ENCODE data around the gene ARID1B.

The ARID1B gene

GRCh38 chr6:156809446-156810178, 32.4 kb downstream of the ARID1B start:
- Histone ChIP-seq H3K27ac (no peak overlapping the region), H3K27me3 (no peaks in the 10 kb centered on the region), H3K4me1 (ENCODE audit: control insufficient read depth in 1 of 2, insufficient read depth in 1 of 2, low read depth in 1 of 2, low read length in 1 of 2) (peaks cover 17 to 28% of the 10 kb centered on the region in 2 experiments), H3K9me3 (no peaks in the 10 kb centered on the region), H3K4me3 (ENCODE audit: low read depth in 1 of 2, low read length in 1 of 2) (no peak overlapping the region), H3K36me3 (no peaks in the 10 kb centered on the region)
- TF ChIP-seq CTCF (IDR thresholded peaks at IDR 0.05): no peak

- Histone ChIP-seq H3K9me3 (no peaks in the 10 kb centered on the region), H3K4me1 (ENCODE audit: control insufficient read depth in 1 of 2, insufficient read depth in 1 of 2, low read depth in 1 of 2, low read length in 1 of 2) (peaks cover 5 to 15% of the 10 kb centered on the region in 2 experiments), H3K27me3 (no peaks in the 10 kb centered on the region), H3K36me3 (no peaks in the 10 kb centered on the region), H3K27ac (no peak overlapping the region), H3K4me3 (ENCODE audit: low read depth in 1 of 2, low read length in 1 of 2) (no peak overlapping the region)
- no peak for TF ChIP-seq CTCF (IDR thresholded peaks at IDR 0.05)
Measured at GRCh38 chr6:156814036-156814581, 36.9 kb downstream of the ARID1B start.

GRCh38 chr6:156816505-156816904, 39.3 kb downstream of the ARID1B start:
- no peak overlapping the region for H3K27ac ChIP-seq
- no peaks in the 10 kb centered on the region for H3K27me3 ChIP-seq
- H3K36me3 ChIP-seq: no peaks in the 10 kb centered on the region
- no peaks in the 10 kb centered on the region for H3K9me3 ChIP-seq
- peaks cover 4 to 12% of the 10 kb centered on the region in 2 experiments for H3K4me1 ChIP-seq (ENCODE audit: control insufficient read depth in 1 of 2, insufficient read depth in 1 of 2, low read depth in 1 of 2, low read length in 1 of 2)
- TF ChIP-seq CTCF (IDR thresholded peaks at IDR 0.05): no peak
- H3K4me3 ChIP-seq (ENCODE audit: low read depth in 1 of 2, low read length in 1 of 2): no peak overlapping the region

GRCh38 chr6:156820089-156820798, 43.1 kb downstream of the ARID1B start:
- Histone ChIP-seq H3K36me3 (peaks cover 7% of the 10 kb centered on the region), H3K4me3 (ENCODE audit: low read depth in 1 of 2, low read length in 1 of 2) (no peak overlapping the region), H3K4me1 (ENCODE audit: control insufficient read depth in 1 of 2, insufficient read depth in 1 of 2, low read depth in 1 of 2, low read length in 1 of 2) (peaks cover 0 to 8% of the 10 kb centered on the region in 2 experiments), H3K27ac (no peak overlapping the region), H3K27me3 (no peaks in the 10 kb centered on the region), H3K9me3 (no peaks in the 10 kb centered on the region)
- no peak for TF ChIP-seq CTCF (IDR thresholded peaks at IDR 0.05)

- Histone ChIP-seq H3K4me1 (ENCODE audit: control insufficient read depth in 1 of 2, insufficient read depth in 1 of 2, low read depth in 1 of 2, low read length in 1 of 2) (peaks cover 0 to 3% of the 10 kb centered on the region in 2 experiments), H3K27ac (no peak overlapping the region)
Measured at GRCh38 chr6:156821707-156822106, 44.5 kb downstream of the ARID1B start.

More at GRCh38 chr6:156821707-156822106, 44.5 kb downstream of the ARID1B start:
- H3K27me3 ChIP-seq: no peaks in the 10 kb centered on the region
- no peak for TF ChIP-seq CTCF (IDR thresholded peaks at IDR 0.05)
- peaks cover 7% of the 10 kb centered on the region for H3K36me3 ChIP-seq
- H3K4me3 ChIP-seq (ENCODE audit: low read depth in 1 of 2, low read length in 1 of 2): no peak overlapping the region
- H3K9me3 ChIP-seq: no peaks in the 10 kb centered on the region

Measured in neutrophil (primary cell).